ENCODE measurements around the gene HMOX1.
"Not testable (repeated sequence)": the region's sequence is repeated elsewhere in the genome, so short reads cannot be mapped to it uniquely, and the experiment has no call there.

HMOX1 gene

DNA sequence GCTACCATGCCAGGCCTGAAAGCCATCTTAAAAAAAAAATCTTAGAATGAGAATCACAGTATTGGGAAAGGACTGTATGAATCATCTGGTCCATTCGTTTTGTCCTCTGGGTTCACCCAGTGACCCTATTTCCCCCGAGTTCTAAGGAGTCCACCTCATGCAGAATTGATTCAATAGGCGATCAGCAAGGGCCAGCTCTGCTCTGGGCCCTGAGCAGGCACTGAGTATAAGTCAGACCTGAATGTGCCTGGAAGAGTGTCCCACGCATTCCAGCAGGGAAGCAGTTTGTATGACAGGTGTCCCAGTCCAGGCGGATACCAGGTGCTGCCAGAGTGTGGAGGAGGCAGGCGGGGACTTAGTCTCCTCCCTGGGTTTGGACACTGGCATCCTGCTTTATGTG lies 883 bp upstream of the HMOX1 start:
- no peak for DNase-seq (ENCODE audit: low read depth in 2 of 2)

DNA sequence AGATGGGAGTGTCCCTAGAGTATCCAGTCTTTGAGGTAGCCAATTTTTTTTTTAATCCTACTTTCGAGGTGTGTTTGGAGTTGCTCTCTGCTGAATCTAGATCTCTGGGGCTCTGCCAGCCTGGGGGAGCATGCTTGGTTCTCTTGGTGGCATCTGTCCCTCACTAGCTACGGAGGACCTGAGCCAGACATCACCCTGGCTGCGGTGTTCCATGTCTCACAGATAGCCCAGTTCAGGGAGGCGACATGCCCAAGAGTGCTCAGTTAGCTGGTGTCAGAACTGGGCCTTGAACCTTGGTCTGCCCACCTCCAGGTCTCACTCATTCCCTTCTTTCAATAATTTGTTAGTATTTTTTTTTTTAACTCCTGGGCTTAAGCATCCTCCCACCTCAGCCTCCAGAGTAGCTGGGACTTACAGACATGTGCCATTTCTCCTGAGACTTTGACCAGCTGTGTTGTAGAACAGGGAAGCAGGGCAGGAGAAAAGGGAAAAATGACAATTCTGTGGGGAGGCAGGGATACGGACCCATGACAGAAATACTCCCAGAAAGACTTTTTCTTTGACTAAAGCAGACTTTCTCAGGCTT lies 621 bp downstream of the HMOX1 start:
- no peak for DNase-seq (ENCODE audit: low read depth in 2 of 2)

DNA sequence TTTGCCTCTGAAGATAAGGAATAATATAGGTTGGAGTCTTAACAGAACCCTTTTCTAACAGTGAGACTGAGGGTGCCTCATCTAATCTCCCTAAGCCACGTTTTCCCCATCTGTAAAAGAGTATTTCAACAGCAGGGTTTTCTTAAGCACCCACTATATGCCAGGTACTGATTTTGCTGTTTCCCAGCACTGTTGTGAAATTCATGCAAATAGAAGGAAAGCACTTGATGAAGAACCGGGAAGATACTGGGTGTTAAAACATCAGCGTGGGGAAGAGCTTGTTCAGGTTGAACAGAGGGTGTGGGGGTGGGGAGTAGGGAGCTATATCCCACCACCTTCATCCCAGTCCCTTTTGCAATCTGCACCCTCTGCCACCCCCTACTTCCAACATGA lies 2.8 kb downstream of the HMOX1 start:
- DNase-seq (ENCODE audit: low read depth in 2 of 2) = no peak

DNA sequence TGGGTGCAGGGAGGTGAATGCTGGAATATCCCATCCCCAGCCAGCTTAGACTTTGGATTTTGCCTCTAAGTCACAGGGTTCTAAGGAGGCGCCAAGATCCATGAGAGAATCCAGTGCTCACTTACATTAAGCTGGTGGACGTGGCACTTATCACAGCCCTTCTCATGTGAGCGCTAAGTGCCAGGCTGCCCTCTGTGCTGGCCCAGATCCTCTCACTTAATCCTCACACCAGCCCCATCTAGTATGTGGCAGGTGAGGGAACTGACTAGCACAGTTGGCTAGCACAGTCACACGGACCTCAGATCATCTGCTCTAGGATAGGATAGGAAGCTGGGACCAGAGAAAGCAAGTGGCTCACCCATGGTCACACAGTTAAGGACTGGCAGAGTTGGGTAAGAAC lies 3.6 kb downstream of the HMOX1 start:
- no peak for DNase-seq (ENCODE audit: low read depth in 2 of 2)

DNA sequence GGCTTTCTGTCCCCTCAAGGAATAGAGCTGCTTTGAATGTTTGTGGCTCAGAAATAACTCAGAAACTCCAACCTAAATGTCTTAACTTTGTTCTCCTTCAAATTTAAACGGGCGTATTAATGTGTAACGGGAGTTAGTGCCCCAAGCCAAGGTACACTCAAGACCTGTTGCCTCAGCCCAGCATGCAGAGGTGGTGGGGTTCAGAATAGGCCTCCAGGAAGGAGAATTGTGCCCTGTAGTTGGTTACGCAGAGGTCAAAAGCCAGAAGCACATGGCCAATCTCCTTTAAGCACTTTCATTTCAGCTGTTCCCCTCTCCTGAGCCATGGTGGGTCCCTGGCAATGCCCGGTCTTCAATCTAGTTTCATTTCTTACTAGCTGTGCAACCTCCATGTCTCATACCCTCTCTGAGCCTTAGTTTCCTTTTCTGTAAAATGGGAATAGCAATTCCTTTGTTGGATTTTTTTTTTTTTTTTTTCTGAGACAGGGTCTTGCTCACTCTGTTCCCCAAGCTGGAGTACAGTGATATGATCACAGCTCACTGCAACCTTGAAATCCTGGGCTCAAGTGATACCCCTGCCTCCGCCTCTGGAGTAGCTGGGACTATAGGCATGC lies 4.2 kb downstream of the HMOX1 start:
- no peak for DNase-seq (ENCODE audit: low read depth in 2 of 2)

DNA sequence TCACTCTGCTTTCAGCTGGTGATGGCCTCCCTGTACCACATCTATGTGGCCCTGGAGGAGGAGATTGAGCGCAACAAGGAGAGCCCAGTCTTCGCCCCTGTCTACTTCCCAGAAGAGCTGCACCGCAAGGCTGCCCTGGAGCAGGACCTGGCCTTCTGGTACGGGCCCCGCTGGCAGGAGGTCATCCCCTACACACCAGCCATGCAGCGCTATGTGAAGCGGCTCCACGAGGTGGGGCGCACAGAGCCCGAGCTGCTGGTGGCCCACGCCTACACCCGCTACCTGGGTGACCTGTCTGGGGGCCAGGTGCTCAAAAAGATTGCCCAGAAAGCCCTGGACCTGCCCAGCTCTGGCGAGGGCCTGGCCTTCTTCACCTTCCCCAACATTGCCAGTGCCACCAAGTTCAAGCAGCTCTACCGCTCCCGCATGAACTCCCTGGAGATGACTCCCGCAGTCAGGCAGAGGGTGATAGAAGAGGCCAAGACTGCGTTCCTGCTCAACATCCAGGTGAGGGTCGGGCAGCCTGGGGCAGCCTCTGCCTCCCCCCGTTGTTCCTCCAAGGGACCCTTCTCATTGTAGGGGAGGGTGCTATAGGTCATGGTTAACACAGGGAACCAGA lies 5.9 kb downstream of the HMOX1 start:
- no peak for DNase-seq (ENCODE audit: low read depth in 2 of 2)

DNA sequence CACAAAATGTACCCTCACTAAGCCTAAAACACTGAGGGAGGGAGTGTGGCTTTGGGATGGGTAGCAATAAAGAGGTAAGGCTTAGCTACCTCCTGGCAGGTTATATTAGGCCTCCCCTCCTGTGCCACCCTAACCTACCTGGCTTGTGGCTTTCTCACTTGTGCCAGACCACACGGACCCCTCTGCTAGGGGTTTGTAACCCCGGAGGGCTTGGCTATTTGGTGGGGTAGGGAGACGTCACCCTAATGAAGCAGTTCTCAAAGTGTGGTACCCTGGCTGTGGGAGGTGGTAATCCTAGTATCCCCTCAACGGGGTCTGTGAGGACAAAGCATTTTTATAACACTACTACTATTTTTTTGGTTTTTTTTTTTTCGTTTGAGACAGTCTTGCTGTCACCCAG lies 10.0 kb downstream of the HMOX1 start:
- DNase-seq (ENCODE audit: low read depth in 2 of 2) = no peak

DNA sequence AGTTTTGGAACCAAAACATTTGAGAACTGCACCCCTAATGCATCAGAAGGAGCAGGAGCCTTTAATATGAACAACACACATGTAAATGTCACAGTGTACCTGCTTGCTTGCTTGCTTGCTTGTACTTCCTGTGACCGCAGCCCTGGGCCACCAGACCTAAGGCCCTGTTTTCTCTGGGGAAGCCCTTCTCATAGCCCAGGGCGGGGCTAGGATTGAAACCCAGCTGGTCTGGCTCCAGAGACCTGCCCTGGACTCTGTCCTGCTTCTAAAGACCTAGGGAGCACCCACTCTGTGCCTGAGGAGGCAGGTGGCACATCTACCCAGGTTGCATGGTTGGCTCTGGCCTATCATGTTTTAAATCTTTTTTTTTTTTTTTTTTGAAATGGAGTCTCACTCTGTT lies 11.5 kb downstream of the HMOX1 start:
- DNase-seq (ENCODE audit: low read depth in 2 of 2) = no peak

DNA sequence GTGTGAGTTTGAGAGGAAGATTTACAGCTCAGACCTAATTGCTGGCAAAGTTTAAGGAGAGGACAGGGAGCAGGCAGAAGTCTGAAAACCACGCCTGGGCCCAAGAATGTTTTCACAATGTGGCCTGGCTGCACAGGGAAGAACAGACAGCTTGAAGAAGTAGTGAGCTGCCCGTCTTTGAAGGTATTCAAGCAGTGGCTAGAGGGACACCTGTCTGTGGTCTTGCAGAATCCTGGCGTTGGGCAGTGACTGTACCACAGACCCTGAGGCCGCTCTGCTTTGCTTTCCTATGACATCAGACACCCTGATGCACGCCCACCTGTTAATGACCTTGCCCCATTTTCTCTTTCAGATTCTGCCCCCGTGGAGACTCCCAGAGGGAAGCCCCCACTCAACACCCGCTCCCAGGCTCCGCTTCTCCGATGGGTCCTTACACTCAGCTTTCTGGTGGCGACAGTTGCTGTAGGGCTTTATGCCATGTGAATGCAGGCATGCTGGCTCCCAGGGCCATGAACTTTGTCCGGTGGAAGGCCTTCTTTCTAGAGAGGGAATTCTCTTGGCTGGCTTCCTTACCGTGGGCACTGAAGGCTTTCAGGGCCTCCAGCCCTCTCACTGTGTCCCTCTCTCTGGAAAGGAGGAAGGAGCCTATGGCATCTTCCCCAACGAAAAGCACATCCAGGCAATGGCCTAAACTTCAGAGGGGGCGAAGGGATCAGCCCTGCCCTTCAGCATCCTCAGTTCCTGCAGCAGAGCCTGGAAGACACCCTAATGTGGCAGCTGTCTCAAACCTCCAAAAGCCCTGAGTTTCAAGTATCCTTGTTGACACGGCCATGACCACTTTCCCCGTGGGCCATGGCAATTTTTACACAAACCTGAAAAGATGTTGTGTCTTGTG lies 12.5 kb downstream of the HMOX1 start:
- DNase-seq (ENCODE audit: low read depth in 2 of 2) = no peak

DNA sequence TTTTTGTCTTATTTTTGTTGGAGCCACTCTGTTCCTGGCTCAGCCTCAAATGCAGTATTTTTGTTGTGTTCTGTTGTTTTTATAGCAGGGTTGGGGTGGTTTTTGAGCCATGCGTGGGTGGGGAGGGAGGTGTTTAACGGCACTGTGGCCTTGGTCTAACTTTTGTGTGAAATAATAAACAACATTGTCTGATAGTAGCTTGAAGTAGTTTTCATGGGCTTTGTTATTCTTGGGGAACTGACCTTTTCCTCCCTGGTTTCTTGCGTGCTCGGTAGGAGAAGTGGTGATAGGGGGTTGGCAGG lies 13.1 kb downstream of the HMOX1 start:
- no peak for DNase-seq (ENCODE audit: low read depth in 2 of 2)

DNA sequence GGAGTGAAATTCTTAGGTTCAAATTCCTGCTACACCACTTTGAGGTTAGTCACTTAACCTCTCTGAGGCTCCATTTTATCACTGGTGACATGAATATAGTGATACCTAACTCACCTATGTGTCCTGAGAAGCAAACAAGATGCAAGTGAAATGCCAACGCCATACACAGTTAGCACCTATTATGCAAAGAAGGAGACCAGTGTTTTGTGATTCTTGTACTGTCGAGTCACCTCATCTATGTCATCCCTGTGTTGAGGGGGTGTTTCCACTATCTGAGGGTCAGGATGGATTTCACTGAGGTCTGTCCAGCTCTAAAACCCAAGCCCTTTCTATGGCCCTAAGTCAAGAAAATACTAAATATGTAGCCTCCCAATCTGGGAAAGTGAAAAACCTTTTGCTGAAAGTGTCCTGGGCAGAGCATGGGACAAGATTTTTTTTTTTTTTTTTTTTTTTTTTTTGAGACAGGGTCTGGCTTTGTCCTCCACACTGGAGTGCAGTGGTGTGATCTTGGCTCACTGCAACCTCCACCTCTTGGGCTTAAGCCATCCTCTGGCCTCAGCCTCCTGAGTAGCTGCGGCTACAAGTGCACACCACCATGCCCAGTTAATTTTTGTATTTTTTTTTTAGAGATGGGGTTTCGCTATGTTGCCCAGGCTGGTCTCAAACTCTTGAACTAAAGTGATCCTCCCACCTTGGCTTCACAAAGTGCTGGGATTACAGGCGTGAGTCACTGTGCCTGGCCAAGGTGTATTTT lies 14.1 kb downstream of the HMOX1 start:
- no peak for DNase-seq (ENCODE audit: low read depth in 2 of 2)

DNA sequence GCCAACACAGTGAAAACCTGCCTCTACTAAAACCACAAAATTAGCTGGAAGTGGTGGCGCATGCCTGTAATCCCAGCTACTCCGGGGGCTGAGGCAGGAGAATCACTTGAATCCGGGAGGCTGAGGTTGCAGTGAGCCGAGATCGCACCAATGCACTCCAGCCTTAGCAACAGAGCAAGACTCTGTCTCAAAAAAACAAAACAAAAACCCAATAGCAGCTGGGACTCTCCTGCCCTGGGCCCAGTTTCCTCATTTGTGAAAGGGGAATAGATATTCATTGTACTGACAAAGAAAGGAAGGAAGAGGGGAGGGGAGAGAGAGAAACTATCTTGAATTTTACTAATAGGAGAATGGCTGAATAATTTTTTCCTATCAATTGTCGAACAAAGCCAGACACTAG lies 15.7 kb downstream of the HMOX1 start:
- not testable (repeated sequence) for DNase-seq (ENCODE audit: low read depth in 2 of 2)

DNA sequence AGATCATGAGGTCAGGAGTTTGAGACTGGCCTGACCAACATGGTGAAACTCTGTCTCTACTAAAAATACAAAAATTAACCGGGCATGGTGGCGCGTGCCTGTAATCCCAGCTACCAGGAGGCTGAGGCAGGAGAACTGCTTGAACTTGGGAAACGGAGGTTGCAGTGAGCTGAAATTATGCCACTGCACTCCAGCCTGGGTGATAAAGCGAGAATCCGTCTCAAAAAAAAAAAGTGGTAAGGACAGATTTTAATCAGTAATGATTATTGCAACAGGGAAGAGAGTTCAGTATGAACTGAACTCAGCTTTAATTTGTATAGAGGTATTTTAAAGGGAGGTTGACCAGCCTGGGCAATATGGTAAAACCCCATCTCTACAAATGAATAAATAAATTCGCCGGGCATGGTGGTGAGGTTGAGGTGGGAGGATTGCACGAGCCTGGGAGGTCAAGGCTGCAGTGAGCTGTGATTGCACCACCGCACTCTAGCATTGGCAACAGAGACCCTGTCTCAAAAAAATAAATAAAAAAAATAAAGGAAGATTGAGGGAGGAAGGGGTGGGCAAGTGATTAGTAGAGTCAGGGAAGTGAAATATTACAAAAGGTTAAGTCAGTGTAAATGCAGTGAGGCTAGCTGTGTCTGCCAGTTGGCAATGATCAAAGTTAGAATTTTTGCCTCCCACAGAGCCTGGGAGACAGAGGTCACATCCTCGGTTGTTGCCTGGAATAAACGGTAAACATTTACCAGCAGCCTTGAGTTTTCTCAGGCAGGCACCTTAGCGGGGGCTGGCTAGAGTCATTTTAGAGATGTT lies 16.4 kb downstream of the HMOX1 start:
- no peak for DNase-seq (ENCODE audit: low read depth in 2 of 2)

DNA sequence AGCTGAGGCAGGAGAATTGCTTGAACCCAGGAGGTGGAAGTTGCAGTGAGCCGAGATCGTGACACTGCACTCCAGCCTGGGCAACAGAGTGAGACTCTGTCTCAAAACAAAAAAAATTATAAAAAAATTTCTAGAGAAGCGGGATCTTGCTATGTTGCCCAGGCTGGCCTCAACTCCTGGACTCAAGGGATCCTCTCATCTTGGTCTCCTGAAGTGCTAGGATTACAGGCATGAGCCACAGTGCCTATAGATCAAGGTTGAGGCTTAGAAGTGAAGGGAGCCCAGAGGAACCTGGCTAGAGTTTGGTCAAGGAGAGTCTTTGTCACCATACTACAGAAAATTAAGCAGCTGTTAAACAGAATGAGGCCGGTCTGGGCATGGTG lies 17.7 kb downstream of the HMOX1 start:
- no peak for DNase-seq (ENCODE audit: low read depth in 2 of 2)

DNA sequence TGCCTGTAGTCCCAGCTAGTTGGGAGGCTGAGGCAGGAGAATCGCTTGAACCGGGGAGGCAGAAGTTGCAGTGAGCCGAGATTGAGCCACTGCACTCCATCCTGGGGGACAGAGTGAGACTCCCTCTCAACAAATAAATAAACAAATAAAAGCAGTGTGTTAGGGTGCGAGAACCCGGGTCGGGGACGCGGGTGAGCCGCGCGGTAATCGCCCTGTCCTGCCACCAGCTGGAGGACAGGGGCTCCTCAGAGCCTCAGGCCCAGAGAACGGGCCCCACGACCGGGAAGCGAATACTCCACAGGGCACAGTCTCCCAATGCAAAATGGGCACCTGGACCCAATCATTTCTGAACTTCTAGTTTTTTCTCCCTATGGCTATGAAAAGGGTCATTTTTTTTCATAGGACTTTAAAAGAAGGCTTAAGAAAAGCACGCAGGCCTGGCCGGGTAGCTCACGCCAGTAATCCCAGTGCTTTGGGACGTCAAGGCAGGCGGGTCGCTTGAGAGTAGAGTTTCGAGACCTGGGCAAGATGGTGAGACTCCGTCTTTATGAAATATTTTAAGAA lies 18.3 kb downstream of the HMOX1 start:
- DNase-seq (ENCODE audit: low read depth in 2 of 2) = no peak

DNA sequence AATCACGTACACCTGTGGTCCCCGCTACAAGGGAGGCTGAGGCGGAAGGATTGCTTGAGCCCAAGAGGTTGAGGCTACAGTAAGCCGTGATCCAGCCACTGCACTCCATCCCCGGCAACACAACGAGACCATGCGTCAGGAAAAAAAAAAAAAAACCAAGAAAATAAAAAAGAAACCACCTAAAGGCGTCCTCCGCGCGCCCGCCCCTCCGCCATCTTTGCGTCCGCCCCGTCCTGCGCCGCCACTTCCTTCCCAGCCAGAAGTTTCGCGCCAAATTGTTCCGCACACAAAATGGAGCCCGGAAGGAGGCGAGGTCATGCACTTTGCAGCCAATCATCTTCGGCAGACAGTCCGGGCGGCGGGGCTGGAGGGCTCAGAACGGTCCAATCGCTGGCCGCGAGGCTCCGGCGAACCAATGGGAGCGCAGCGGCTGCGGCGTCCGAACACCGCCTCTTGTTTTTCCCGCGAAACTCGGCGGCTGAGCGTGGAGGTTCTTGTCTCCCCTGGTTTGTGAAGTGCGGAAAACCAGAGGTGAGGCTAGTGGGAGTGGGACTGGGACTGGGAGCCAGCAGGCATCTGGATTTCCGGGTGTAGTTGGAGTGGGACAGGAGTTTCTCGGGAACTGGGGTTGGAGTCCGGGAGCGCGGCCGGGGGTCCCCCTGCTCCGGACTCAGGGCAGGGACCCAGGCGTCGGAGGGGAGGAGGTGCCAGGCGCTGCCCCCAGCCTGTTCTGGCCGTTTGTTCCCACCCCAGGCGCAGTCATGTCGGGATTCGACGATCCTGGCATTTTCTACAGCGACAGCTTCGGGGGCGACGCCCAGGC lies 19.0 kb downstream of the HMOX1 start, which contains the start of gene MCM5:
Gene MCM5, plus strand, starts transcription at position 463 of the 823 bp plus-strand sequence. Its CDS starts 299 bp downstream, at position 762.
- peak; percentile 92 to 94 for DNase-seq (ENCODE audit: low read depth in 2 of 2)

DNA sequence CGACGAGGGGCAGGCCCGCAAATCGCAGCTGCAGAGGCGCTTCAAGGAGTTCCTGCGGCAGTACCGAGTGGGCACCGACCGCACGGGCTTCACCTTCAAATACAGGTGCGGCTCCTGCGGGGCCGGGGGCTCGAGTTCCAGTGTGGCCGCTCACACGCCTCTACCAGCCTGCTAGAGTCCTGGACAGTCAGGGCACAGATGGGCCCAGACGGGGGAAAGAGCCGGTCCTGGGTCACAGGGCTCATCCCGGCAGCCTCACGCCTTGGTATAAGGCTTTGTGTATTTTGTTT lies 19.6 kb downstream of the HMOX1 start:
- DNase-seq (ENCODE audit: low read depth in 2 of 2) = no peak

DNA sequence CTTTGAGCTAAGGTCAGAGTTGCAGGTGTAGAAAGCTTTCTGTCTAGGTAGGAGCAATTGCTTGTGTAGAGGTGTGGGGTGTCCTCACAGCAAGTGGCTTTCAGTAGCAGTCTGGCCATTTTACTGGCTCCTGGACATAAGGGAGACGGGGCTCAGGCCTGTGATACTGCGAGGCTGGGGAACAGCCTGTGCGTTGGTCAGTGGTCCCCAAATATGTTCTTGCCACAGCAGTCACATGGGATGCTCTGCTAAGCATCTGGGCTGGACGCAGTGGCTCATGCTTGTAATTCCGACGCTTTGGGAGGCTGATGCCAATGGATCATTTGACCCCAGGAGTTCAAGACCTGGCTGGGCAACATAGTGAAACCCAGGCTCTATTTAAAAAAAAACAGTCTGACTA lies 21.0 kb downstream of the HMOX1 start:
- DNase-seq (ENCODE audit: low read depth in 2 of 2) = no peak

DNA sequence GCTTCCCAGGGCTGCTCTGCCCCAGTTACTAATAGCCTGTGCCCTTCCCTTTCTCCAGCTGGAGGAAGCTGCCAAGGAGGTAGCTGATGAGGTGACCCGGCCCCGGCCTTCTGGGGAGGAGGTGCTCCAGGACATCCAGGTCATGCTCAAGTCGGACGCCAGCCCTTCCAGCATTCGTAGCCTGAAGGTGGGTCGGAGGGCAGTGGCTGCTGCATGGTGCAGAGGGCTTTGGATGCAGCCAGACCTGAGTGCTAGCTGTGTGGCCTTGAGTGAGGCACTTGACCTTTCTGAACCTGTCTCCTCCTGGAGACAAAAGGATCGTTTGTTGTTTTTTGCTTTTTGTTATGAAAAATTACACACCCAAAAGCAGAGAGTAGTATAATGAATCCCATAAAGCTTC lies 22.5 kb downstream of the HMOX1 start:
- no peak for DNase-seq (ENCODE audit: low read depth in 2 of 2)

DNA sequence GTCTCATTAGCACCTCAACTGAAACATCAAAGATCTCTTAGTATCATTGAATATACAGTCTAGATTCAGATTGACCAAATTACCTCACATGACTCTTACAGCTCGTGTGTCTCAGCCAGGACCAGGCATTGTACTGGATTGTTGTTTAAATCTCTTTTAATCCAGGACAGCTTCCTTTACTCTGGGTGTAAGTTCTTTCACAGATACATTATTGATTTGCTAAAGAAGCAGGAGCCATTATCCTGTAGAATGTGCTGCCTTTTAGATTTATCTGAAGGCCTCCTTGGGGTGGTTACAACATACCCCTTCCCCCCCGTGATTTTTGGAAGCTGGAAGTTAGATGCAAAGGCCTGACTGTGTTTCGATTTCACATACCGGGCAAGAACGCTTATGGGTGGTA lies 23.3 kb downstream of the HMOX1 start:
- no peak for DNase-seq (ENCODE audit: low read depth in 2 of 2)

Measured in activated CD8-positive, alpha-beta memory T cell treated with anti-CD3 and anti-CD28 coated beads for 4 hours (primary cell).